Mesothelial cell of epicardium (in vitro differentiated cells): Measurements from ENCODE around the gene DARS1. TPM values are rescaled to one million over a fixed set of nuclear protein-coding genes. Genes with fewer than 3 reads are reported as not detected.

Experiments used
- DNase-seq, 2 experiments: peaks; one replicate each; pipeline ENCODE4 v3.0.0; 2021; ENCODE audit warnings: low spot score in 2 of 2; ENCODE audit not compliant: unreplicated experiment in 2 of 2
- H3K27ac Mint-ChIP-seq: 2 replicates; pipeline ENCODE4 v1.8.0; 2021; ENCODE audit warnings: mixed read lengths
- H3K27me3 Mint-ChIP-seq: 2 replicates; pipeline ENCODE4 v1.8.0; 2021; ENCODE audit warnings: low read depth, mixed read lengths
- H3K36me3 Mint-ChIP-seq: 2 replicates; pipeline ENCODE4 v1.8.0; 2021; ENCODE audit warnings: mixed read lengths
- H3K4me1 Mint-ChIP-seq: 2 replicates; pipeline ENCODE4 v1.8.0; 2021; ENCODE audit warnings: mixed read lengths
- H3K4me3 Mint-ChIP-seq: 2 replicates; pipeline ENCODE4 v1.8.0; 2021; ENCODE audit warnings: mild to moderate bottlenecking, moderate library complexity, mixed read lengths
- H3K9me3 Mint-ChIP-seq: 2 replicates; pipeline ENCODE4 v1.8.0; 2021; ENCODE audit warnings: mixed read lengths
- total RNA-seq: library from RNA; stranded (reverse); gene quantifications from 3 replicates; pipeline ENCODE4 v1.2.1, GENCODE V29; 2021
- TF ChIP-seq, protein P1 (sequence below): fragments of 200-600 bp; sonication (generic); IDR thresholded peaks from one replicate; pipeline ENCODE4 v1.5.0; 2021; ENCODE audit warnings: antibody characterized with exemption; ENCODE audit not compliant: unreplicated experiment

Gene DARS1
- total RNA-seq, 1 donor from 2014 or later = 82.6 TPM

DNA sequence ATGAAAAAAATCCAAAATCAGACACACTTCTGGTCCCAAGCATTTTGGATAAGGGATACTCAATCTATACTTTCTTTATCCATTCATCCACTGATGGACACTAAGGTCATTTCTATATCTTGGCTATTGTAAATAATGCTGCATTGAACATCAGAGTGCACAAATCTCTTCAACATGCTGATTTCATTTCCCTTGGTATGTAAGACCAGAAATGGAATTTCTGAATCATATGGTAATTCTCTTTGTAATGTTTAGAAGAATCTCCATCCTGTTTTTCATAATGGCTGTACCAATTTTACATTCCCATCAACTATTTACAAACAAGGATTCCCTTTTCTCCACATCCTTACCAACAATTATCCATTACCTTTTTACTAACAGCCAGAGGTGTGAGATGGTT is 75.5 kb downstream of the DARS1 start:
- no peaks in the 10 kb centered on the region for H3K9me3 Mint-ChIP-seq
- no peak for DNase-seq
- no peaks in the 10 kb centered on the region for H3K4me1 Mint-ChIP-seq
- no peak overlapping the region for H3K27ac Mint-ChIP-seq
- TF ChIP-seq, protein P1, sequence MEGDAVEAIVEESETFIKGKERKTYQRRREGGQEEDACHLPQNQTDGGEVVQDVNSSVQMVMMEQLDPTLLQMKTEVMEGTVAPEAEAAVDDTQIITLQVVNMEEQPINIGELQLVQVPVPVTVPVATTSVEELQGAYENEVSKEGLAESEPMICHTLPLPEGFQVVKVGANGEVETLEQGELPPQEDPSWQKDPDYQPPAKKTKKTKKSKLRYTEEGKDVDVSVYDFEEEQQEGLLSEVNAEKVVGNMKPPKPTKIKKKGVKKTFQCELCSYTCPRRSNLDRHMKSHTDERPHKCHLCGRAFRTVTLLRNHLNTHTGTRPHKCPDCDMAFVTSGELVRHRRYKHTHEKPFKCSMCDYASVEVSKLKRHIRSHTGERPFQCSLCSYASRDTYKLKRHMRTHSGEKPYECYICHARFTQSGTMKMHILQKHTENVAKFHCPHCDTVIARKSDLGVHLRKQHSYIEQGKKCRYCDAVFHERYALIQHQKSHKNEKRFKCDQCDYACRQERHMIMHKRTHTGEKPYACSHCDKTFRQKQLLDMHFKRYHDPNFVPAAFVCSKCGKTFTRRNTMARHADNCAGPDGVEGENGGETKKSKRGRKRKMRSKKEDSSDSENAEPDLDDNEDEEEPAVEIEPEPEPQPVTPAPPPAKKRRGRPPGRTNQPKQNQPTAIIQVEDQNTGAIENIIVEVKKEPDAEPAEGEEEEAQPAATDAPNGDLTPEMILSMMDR = no peak
- H3K36me3 Mint-ChIP-seq = peaks cover 35% of the 10 kb centered on the region
- H3K27me3 Mint-ChIP-seq = no peaks in the 10 kb centered on the region
- H3K4me3 Mint-ChIP-seq = no peak overlapping the region

DNA sequence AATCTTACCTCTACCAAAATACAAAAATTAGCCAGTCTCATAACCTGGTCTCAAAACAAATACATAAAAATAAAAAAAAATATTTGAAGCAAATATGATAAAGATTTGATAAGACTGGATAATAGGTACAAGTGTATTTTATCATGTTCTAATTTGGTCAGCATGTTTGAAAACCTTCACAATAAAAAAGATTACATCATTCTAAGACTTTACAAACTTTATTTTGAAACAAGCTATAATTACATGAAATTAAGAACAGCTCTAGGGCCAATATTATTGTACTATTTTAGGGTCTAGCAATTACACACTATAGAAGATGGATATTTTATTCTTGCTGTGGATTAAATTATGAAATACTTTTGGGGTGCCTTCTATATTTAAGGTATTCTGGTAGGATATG is 79.7 kb downstream of the DARS1 start:
- TF ChIP-seq, protein P1 = no peak
- H3K27ac Mint-ChIP-seq = no peak overlapping the region
- H3K36me3 Mint-ChIP-seq = peaks cover 42% of the 10 kb centered on the region

DNA sequence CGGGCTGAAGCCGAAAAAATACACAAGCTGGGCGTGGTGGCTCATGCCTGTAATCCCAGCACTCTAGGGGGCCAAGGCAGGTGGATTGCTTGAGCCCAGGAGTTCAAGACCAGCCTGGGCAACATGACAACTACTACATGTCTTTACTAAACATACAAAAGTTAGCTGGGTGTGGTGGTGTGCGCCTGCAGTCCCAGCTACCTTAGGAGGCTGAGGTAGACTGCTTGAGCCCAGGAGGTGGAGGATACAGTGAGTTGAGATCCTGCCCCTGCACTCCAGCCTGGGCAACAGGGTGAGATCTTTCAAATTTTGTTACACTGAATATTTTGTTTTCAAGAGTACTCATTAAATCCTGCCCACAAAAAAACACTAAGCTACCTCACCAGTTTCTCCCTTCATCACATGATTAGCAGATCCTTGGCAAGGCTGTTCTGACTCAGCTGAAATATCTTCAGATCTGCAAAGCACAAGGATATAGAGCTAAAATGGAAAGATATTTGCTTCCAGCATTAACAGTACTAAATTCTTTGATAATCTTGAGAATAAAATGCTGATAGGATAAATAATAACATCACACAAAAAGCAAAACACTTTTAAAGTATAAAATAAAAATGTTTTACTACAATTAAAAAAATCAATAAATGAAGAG is 81.0 kb downstream of the DARS1 start:
- Mint-ChIP-seq H3K9me3 (peaks cover 6% of the 10 kb centered on the region), H3K4me3 (no peak overlapping the region), H3K4me1 (no peaks in the 10 kb centered on the region), H3K27me3 (no peaks in the 10 kb centered on the region), H3K27ac (no peak overlapping the region), H3K36me3 (peaks cover 45% of the 10 kb centered on the region)
- no peak for DNase-seq
- TF ChIP-seq, protein P1 = no peak

More for the DNA sequence above, 79.7 kb downstream of the DARS1 start:
- no peak for DNase-seq
- Mint-ChIP-seq H3K27me3 (no peaks in the 10 kb centered on the region), H3K4me3 (no peak overlapping the region), H3K4me1 (no peaks in the 10 kb centered on the region), H3K9me3 (peaks cover 4% of the 10 kb centered on the region)

DNA sequence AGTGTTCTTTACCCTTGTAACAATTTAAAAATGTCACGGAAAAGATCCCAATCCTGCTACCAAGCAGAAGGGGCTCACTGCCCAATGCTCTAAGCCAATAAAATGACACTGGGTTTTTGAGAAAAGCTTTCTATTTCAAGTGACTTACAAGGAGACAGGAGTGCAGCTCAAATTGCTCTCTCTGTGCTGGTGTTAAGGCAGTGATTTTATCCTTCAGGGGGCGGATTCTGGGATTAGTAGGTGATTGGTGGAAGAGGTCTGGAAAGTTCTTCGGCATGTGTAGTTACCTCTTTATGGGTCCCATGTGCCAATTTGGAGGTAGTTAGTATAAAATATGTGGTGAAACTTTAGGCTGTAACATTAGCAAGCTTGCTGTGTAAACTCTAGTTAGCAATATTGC is 81.8 kb downstream of the DARS1 start:
- Mint-ChIP-seq H3K4me1 (no peaks in the 10 kb centered on the region), H3K4me3 (no peak overlapping the region), H3K27ac (no peak overlapping the region), H3K9me3 (peaks cover 10% of the 10 kb centered on the region), H3K27me3 (no peaks in the 10 kb centered on the region), H3K36me3 (peaks cover 42% of the 10 kb centered on the region)
- DNase-seq = no peak
- TF ChIP-seq, protein P1 = no peak

DNA sequence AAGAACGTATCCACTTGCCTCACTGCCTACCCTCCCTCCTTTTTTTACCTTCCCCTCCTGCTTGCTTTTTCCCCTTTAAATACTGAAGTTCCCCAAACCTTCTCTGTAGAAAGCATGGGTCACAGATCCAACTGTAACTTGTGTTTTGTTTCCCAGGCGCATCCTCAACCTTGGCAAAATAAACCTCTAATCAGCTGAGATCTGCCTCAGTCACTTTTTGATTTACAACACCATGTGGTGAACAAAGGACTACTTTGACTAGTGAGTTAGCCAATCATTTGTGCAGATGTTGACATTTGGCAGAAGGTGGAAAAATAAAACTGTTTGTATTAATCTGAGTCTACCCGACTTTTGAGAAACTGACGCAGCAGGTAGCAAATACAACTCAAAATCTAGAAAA is 85.9 kb downstream of the DARS1 start:
- H3K27ac Mint-ChIP-seq = no peak overlapping the region
- TF ChIP-seq, protein P1 = no peak
- peaks cover 30% of the 10 kb centered on the region for H3K36me3 Mint-ChIP-seq
- no peaks in the 10 kb centered on the region for H3K4me1 Mint-ChIP-seq
- no peak for DNase-seq
- H3K9me3 Mint-ChIP-seq = peaks cover 10% of the 10 kb centered on the region
- H3K4me3 Mint-ChIP-seq = no peak overlapping the region
- no peaks in the 10 kb centered on the region for H3K27me3 Mint-ChIP-seq
